AML-193 (cell line): Measurements from ENCODE around the gene NPTXR.
"Not testable (repeated sequence)": the region's sequence is repeated elsewhere in the genome, so short reads cannot be mapped to it uniquely, and the experiment has no call there.

Source experiments
- DNase-seq, 2 experiments: peaks; one replicate each; lab custom pipeline; 2025; lab: John Stamatoyannopoulos, UW

Gene NPTXR

GRCh38 chr22:38831166-38831945 is 12.5 kb downstream of the NPTXR start:
- DNase-seq: peak; percentile 38 to 47

GRCh38 chr22:38830845-38831108 is 13.1 kb downstream of the NPTXR start:
- DNase-seq: no peak

GRCh38 chr22:38830026-38830844 is 13.6 kb downstream of the NPTXR start:
- no peak for DNase-seq

GRCh38 chr22:38829485-38829884 is 14.3 kb downstream of the NPTXR start:
- DNase-seq: no peak

- DNase-seq: no peak
These were observed 15.1 kb downstream of the NPTXR start for GRCh38 chr22:38828616-38829205.

- DNase-seq: no peak
These were observed 15.6 kb downstream of the NPTXR start for GRCh38 chr22:38828191-38828590.

GRCh38 chr22:38827510-38827909 is 16.3 kb downstream of the NPTXR start:
- no peak for DNase-seq

GRCh38 chr22:38826801-38827200 is 17.0 kb downstream of the NPTXR start:
- DNase-seq: no peak

- no peak for DNase-seq
These were observed 17.4 kb downstream of the NPTXR start for GRCh38 chr22:38826386-38826785.

GRCh38 chr22:38824585-38824984 is 19.2 kb downstream of the NPTXR start:
- DNase-seq: peak; percentile 49 to 67

GRCh38 chr22:38823637-38824036 is 20.2 kb downstream of the NPTXR start:
- no peak for DNase-seq

GRCh38 chr22:38823076-38823475 is 20.8 kb downstream of the NPTXR start:
- no peak for DNase-seq

- DNase-seq: no peak
These were observed 23.8 kb downstream of the NPTXR start for GRCh38 chr22:38820020-38820419.

GRCh38 chr22:38819387-38819940 is 24.4 kb downstream of the NPTXR start:
- no peak for DNase-seq

GRCh38 chr22:38817196-38817595 is 26.6 kb downstream of the NPTXR start:
- DNase-seq: no peak

GRCh38 chr22:38815842-38816241 is 28.0 kb downstream of the NPTXR start:
- no peak for DNase-seq

- no peak for DNase-seq
These were observed 32.6 kb downstream of the NPTXR start for GRCh38 chr22:38811241-38811640.

GRCh38 chr22:38805041-38805593 is 38.7 kb downstream of the NPTXR start:
- DNase-seq: not testable (repeated sequence)

GRCh38 chr22:38802671-38803121 is 41.1 kb downstream of the NPTXR start:
- no peak for DNase-seq

- DNase-seq: no peak
These were observed 44.4 kb downstream of the NPTXR start for GRCh38 chr22:38799265-38800002.

- no peak for DNase-seq
These were observed 45.3 kb downstream of the NPTXR start for GRCh38 chr22:38798496-38798895.
